Measurements from ENCODE around the gene ANKRD16. TPM values are rescaled to one million over a fixed set of nuclear protein-coding genes. Genes with fewer than 3 reads are reported as not detected.

ANKRD16 gene
- total and polyA plus RNA-seq, 2 experiments from 2014 or later, result 6.4 to 16.1 TPM

DNA sequence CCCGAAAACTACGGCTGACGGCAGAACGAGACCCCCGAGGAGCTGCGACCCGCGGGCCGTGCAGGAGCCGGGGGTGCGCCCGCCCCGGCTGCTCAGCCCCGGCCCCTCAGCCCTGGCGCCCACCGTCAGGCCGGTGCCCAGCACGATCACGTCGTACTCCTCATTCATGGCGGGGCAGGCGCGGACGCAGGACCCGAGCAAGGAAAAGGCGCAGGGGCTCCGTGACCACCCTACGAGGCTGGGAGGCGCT is 76.7 kb downstream of the ANKRD16 start:
- H4K20me1 ChIP-seq (replicated peaks; ENCODE audit: insufficient read depth), result peaks cover 36% of the 10 kb centered on the region
- Mint-ChIP-seq H3K27ac (peak overlapping the region; percentile 97), H3K4me1 (peaks cover 28% of the 10 kb centered on the region), H3K9me3 (no peaks in the 10 kb centered on the region), H3K4me3 (peak overlapping the region; percentile 90), H3K27me3 (ENCODE audit: insufficient read depth, low read depth, poor library complexity) (peaks cover 6% of the 10 kb centered on the region), H3K36me3 (ENCODE audit: low read depth) (peaks cover 22% of the 10 kb centered on the region)
- H2AFZ ChIP-seq, result peak overlapping the region; percentile 72; the same call in 1 of the 2 replicates
- H3K9me2 ChIP-seq (ENCODE audit: insufficient read depth), result no peaks in the 10 kb centered on the region; the same call in 1 of the 2 replicates
- no peaks in the 10 kb centered on the region for H3K36me3 ChIP-seq (ENCODE audit: insufficient read depth)
- peaks cover 59% of the 10 kb centered on the region for H3K79me2 ChIP-seq (replicated peaks; ENCODE audit: insufficient read depth)
- peak overlapping the region; percentile 73 for H3K4me3 ChIP-seq
- peaks cover 25% of the 10 kb centered on the region for H3K4me1 ChIP-seq (ENCODE audit: insufficient read depth)
- no peak for DNase-seq (ENCODE audit: low spot score)
- no peak for TF ChIP-seq JUNB (IDR thresholded peaks at IDR 0.05; ENCODE audit: unreplicated experiment)
- TF ChIP-seq, protein P1, sequence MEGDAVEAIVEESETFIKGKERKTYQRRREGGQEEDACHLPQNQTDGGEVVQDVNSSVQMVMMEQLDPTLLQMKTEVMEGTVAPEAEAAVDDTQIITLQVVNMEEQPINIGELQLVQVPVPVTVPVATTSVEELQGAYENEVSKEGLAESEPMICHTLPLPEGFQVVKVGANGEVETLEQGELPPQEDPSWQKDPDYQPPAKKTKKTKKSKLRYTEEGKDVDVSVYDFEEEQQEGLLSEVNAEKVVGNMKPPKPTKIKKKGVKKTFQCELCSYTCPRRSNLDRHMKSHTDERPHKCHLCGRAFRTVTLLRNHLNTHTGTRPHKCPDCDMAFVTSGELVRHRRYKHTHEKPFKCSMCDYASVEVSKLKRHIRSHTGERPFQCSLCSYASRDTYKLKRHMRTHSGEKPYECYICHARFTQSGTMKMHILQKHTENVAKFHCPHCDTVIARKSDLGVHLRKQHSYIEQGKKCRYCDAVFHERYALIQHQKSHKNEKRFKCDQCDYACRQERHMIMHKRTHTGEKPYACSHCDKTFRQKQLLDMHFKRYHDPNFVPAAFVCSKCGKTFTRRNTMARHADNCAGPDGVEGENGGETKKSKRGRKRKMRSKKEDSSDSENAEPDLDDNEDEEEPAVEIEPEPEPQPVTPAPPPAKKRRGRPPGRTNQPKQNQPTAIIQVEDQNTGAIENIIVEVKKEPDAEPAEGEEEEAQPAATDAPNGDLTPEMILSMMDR (conservative IDR thresholded peaks at IDR 0.05; ENCODE audit: low read depth in 2 of 2), result no peak
- TF ChIP-seq POLR2AphosphoS5 (IDR thresholded peaks at IDR 0.05; ENCODE audit: low read depth), result no peak
- no peak for TF ChIP-seq EZH2 (IDR thresholded peaks at IDR 0.05; ENCODE audit: low read depth, unreplicated experiment)
- TF ChIP-seq STAT1 (IDR thresholded peaks at IDR 0.05; ENCODE audit: unreplicated experiment), result no peak
- no peak for TF ChIP-seq EZH2phosphoT487 (IDR thresholded peaks at IDR 0.05; ENCODE audit: unreplicated experiment)
- no peak for TF ChIP-seq ZNF114 (CRISPR knock-in tag; IDR thresholded peaks at IDR 0.05)
- TF ChIP-seq NANOG (IDR thresholded peaks at IDR 0.05; ENCODE audit: borderline replicate concordance), result no peak
- TF ChIP-seq, protein P2, sequence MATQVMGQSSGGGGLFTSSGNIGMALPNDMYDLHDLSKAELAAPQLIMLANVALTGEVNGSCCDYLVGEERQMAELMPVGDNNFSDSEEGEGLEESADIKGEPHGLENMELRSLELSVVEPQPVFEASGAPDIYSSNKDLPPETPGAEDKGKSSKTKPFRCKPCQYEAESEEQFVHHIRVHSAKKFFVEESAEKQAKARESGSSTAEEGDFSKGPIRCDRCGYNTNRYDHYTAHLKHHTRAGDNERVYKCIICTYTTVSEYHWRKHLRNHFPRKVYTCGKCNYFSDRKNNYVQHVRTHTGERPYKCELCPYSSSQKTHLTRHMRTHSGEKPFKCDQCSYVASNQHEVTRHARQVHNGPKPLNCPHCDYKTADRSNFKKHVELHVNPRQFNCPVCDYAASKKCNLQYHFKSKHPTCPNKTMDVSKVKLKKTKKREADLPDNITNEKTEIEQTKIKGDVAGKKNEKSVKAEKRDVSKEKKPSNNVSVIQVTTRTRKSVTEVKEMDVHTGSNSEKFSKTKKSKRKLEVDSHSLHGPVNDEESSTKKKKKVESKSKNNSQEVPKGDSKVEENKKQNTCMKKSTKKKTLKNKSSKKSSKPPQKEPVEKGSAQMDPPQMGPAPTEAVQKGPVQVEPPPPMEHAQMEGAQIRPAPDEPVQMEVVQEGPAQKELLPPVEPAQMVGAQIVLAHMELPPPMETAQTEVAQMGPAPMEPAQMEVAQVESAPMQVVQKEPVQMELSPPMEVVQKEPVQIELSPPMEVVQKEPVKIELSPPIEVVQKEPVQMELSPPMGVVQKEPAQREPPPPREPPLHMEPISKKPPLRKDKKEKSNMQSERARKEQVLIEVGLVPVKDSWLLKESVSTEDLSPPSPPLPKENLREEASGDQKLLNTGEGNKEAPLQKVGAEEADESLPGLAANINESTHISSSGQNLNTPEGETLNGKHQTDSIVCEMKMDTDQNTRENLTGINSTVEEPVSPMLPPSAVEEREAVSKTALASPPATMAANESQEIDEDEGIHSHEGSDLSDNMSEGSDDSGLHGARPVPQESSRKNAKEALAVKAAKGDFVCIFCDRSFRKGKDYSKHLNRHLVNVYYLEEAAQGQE (IDR thresholded peaks at IDR 0.05; ENCODE audit: unreplicated experiment), result no peak
- TF ChIP-seq CREB1 (CRISPR knock-in tag; IDR thresholded peaks at IDR 0.05; ENCODE audit: low read depth), result no peak
- TF ChIP-seq, protein P3, sequence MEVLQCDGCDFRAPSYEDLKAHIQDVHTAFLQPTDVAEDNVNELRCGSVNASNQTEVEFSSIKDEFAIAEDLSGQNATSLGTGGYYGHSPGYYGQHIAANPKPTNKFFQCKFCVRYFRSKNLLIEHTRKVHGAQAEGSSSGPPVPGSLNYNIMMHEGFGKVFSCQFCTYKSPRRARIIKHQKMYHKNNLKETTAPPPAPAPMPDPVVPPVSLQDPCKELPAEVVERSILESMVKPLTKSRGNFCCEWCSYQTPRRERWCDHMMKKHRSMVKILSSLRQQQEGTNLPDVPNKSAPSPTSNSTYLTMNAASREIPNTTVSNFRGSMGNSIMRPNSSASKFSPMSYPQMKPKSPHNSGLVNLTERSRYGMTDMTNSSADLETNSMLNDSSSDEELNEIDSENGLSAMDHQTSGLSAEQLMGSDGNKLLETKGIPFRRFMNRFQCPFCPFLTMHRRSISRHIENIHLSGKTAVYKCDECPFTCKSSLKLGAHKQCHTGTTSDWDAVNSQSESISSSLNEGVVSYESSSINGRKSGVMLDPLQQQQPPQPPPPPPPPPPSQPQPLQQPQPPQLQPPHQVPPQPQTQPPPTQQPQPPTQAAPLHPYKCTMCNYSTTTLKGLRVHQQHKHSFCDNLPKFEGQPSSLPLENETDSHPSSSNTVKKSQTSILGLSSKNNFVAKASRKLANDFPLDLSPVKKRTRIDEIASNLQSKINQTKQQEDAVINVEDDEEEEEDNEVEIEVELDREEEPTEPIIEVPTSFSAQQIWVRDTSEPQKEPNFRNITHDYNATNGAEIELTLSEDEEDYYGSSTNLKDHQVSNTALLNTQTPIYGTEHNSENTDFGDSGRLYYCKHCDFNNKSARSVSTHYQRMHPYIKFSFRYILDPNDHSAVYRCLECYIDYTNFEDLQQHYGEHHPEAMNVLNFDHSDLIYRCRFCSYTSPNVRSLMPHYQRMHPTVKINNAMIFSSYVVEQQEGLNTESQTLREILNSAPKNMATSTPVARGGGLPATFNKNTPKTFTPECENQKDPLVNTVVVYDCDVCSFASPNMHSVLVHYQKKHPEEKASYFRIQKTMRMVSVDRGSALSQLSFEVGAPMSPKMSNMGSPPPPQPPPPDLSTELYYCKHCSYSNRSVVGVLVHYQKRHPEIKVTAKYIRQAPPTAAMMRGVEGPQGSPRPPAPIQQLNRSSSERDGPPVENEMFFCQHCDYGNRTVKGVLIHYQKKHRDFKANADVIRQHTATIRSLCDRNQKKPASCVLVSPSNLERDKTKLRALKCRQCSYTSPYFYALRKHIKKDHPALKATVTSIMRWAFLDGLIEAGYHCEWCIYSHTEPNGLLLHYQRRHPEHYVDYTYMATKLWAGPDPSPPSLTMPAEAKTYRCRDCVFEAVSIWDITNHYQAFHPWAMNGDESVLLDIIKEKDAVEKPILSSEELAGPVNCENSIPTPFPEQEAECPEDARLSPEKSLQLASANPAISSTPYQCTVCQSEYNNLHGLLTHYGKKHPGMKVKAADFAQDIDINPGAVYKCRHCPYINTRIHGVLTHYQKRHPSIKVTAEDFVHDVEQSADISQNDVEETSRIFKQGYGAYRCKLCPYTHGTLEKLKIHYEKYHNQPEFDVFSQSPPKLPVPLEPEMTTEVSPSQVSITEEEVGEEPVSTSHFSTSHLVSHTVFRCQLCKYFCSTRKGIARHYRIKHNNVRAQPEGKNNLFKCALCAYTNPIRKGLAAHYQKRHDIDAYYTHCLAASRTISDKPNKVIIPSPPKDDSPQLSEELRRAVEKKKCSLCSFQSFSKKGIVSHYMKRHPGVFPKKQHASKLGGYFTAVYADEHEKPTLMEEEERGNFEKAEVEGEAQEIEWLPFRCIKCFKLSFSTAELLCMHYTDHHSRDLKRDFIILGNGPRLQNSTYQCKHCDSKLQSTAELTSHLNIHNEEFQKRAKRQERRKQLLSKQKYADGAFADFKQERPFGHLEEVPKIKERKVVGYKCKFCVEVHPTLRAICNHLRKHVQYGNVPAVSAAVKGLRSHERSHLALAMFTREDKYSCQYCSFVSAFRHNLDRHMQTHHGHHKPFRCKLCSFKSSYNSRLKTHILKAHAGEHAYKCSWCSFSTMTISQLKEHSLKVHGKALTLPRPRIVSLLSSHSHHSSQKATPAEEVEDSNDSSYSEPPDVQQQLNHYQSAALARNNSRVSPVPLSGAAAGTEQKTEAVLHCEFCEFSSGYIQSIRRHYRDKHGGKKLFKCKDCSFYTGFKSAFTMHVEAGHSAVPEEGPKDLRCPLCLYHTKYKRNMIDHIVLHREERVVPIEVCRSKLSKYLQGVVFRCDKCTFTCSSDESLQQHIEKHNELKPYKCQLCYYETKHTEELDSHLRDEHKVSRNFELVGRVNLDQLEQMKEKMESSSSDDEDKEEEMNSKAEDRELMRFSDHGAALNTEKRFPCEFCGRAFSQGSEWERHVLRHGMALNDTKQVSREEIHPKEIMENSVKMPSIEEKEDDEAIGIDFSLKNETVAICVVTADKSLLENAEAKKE (CRISPR knock-in tag; IDR thresholded peaks at IDR 0.05), result no peak
- TF ChIP-seq, protein P4, sequence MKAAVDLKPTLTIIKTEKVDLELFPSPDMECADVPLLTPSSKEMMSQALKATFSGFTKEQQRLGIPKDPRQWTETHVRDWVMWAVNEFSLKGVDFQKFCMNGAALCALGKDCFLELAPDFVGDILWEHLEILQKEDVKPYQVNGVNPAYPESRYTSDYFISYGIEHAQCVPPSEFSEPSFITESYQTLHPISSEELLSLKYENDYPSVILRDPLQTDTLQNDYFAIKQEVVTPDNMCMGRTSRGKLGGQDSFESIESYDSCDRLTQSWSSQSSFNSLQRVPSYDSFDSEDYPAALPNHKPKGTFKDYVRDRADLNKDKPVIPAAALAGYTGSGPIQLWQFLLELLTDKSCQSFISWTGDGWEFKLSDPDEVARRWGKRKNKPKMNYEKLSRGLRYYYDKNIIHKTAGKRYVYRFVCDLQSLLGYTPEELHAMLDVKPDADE (IDR thresholded peaks at IDR 0.05), result no peak
- no peak for TF ChIP-seq ZNF331 (CRISPR knock-in tag; IDR thresholded peaks at IDR 0.05; ENCODE audit: low read depth)
- H3K4me2 ChIP-seq, result peak overlapping the region; percentile 87
- no peaks in the 10 kb centered on the region for H3K27me3 ChIP-seq (ENCODE audit: insufficient read depth)
- no peaks in the 10 kb centered on the region for H3F3A ChIP-seq (replicated peaks; ENCODE audit: low read depth)
- ATAC-seq, result peak; percentile 56
- peak overlapping the region; percentile 99 for H3K27ac ChIP-seq (ENCODE audit: low read depth)

Measured in GM23338 (cell line).